ENCODE data around the gene MTHFR.

Gene MTHFR

GRCh38 chr1:11753555-11754208 lies 52.1 kb downstream of the MTHFR start:
- DNase-seq = no peak

DNA sequence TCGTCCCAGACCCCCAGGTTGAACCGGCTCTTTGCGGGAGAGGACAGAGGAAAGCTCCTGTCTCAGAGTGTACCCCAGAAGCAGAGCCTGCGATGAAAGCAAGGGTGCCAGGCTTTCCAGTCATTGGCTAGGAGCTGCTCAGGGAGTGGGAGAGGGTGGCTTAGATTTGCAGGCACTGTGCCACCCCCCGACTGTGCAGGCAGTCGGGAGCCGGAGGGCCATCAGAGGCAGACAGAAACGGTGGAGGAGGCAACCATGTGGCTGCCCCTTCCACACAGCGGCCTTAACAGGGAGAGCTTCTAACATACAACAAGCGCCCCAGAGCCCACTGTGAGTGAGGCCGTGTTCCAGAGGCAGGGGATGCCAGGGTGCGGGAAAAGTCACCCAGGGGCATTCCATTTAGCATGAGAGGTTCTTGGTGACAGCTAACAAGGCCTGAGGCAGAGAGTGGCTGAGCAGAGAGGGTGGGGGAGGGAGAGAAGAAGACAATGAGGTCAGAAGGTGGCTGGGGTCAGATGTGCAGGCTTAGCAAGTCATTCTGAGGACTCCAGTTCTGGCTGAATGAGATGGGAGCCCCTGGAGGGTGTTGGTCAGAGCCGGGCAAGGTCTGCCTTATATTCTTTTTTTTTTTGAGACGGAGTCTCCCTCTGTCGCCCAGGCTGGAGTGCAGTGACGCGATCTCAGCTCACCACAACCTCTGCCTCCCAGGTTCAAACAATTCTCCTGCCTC lies 53.2 kb downstream of the MTHFR start:
- DNase-seq = no peak

DNA sequence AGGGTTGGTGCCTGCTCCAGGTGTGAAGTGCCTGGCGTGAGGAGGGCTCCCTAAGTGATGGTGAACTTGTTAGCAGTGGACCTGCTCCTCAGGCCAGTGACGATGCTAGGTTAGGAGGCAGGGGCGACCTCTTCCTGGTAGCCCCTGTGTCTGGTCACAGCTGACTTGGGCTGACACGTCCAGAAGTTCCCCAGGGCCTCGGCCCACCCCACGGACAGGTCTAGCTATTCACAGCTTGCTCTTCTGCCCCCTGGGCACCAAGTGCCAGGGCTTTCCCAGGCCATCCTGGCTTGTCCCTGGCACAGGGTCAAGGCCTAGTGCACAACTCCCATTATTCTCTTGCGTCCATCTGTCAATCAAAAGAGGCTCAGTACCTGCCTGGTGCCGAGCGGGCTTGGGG lies 54.7 kb downstream of the MTHFR start:
- no peak for DNase-seq

- no peak for DNase-seq
These were observed 55.8 kb downstream of the MTHFR start for GRCh38 chr1:11749996-11750395.

GRCh38 chr1:11749203-11749689 lies 56.5 kb downstream of the MTHFR start:
- no peak for DNase-seq

GRCh38 chr1:11748294-11749202 lies 57.2 kb downstream of the MTHFR start:
- DNase-seq = no peak

GRCh38 chr1:11746795-11747487 lies 58.8 kb downstream of the MTHFR start:
- DNase-seq = no peak

DNA sequence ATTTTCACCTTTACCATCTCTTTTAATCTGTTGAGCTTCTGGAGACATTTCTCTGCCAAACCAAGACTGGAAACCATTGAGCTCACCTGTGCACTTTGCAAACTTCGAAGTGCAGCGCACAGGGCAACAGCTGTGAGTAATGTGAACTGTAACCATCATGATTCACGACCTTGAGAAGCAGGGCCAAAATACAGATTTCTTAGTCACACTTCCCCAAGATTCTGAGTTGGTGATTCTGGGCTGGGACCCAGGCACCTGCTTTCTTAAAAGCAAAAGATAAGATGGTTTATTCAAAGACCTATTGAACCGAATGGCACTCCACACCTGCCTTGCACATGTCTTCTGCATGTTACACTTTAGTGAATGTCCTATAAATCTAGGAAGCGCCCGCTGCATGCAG lies 59.7 kb downstream of the MTHFR start:
- no peak for DNase-seq

- DNase-seq = no peak
These were observed 61.5 kb downstream of the MTHFR start for GRCh38 chr1:11744287-11744686.

DNA sequence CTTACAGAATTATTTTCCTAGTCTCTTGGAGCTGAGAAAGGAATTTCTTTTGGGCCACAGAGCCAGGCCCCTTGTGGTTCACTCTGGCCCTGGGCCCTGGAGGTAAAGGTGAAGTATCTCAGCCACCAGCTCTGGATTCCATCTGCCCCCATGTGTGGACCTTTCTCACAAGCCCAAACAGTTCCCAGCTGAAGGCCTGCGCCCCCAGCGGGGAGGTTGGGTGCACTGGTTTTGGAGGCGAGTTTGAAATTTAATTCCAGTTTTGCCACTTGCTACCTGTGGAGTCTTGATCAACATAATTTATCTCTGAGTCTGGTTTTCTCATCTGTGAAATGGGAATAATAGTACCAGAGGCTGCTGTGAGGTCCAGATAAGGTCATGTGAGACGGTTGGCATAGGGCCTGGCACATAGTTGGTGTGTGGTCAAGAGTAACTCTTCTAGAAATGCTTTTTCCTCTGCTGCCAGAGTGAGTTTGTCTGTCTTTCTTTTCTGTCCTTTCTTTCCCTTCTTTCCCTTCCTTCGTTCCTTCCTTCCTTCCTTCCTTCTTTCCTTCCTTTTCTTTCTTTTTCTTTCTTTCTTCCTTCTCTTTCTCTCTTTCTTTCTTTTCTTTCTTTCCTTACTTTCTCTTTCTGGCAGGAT lies 63.7 kb downstream of the MTHFR start:
- no peak for DNase-seq

- DNase-seq = no peak
These were observed 64.3 kb downstream of the MTHFR start for GRCh38 chr1:11741482-11741881.

- no peak for DNase-seq
These were observed 65.2 kb downstream of the MTHFR start for GRCh38 chr1:11740258-11741192.

DNA sequence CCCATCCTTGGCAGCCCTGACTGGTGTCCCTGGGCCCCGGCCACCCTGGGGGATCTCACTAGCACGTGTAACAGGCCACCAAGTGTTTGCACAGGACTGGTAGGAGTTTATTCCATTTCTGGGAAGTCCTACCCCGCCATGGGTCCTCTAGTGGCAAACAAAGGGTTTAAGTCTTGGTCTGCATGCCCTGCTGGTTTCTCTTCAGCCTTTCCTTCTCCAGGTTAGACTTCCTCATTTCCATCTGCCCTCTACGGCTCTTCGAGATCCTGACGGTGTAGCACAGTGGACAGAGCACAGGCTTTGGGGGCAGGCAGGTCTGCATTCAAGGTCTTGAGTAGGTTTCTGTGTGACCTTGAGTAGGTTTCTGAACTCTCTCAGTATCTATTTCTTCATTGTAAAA lies 67.0 kb downstream of the MTHFR start:
- no peak for DNase-seq

GRCh38 chr1:11738096-11738495 lies 67.7 kb downstream of the MTHFR start:
- DNase-seq = no peak

DNA sequence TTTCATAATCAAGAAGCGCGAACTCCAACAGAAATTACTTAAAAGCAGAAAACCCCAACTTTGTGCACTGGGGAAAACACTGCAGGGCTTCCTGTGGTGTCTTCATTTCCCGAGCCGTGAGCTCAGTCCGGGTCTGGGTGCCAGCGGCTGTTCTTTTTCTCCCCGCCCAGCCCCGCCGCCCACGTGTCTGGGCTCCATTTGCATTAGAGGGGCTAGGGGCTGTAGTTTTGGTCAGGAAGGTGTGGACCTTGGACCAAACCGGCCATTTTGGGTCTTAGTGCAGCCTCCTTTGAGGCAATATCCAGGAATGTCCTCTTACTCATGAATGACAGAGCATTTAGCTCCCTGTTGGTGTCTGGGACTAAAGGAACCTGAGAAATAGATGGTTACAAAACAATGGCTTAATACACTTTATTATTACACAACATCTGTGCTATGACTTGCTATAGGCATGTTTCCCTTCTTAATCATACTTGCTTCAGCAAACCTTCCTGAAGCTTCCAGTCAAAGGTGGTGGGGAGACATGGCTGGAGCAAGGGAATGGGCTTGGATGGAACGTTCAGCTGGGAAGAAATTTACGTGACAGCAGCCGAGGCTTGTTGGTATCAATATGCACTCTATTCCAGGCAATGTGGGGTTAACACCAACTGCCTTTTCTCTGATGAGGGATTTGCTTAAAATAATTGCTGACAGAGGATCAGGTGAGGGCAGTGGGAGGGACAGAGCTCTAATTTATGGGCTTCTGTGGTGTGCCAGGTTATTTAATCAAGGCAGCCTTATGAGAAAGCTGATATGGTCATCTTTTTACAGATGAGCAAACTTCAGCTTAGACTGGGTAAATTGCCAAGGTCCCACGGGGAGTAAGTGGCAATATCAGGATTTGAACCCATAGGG lies 68.8 kb downstream of the MTHFR start:
- peak; percentile 66 for DNase-seq

GRCh38 chr1:11735854-11736745 lies 69.7 kb downstream of the MTHFR start, which contains the start of gene AGTRAP:
Gene AGTRAP, plus strand, starts transcription at chr1:11736136. Its CDS starts 73 bp downstream, at chr1:11736209.
- peak; percentile 88 for DNase-seq
